HG02870 (cell line): Measurements from ENCODE around the gene CLEC4C.

Source experiments
- ATAC-seq: cut with Tn5 transposase; IDR thresholded peaks from one replicate; pipeline ENCODE4 v1.9.1; 2021; ENCODE audit warnings: mild to moderate bottlenecking, moderate library complexity; ENCODE audit not compliant: unreplicated experiment

Gene CLEC4C

DNA sequence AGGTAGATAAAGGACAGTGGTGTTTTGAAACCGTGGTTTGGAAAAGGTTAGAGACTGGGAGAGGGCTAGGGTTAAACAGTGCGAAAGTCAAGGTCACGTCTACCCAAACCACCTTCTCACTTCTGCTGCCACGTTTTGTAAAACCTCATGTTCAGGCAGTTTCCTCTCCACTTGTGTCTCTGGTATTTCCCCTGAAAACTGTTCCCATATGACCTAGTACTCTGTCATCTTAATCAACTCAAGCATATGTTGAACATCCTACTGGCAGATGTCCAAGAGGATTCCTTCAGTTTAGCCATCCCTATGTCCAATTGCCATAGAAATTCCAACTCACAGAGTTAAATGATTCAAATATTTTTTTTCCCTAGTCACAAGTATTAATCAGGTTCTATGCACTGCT is 17.4 kb downstream of the CLEC4C start:
- ATAC-seq = no peak

DNA sequence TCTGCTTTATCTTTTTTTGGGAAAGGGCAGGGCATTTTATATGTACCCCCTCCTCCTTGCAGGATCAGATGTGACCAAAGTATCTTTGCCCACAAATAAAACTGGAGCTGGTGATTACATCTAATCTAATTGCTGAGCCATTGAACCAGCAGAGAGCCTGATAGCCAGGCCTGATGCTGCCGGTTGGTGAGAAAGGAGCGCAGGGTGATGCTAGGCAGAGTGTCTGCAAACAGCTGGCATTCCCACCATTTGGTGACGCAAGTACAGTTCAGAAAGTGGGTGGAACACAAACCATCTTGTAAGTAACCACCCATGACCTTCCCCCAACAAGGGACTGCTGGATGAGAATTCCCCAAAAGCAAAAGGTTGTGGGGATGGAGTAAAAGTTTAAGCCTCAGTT is 23.2 kb downstream of the CLEC4C start:
- ATAC-seq = no peak

DNA sequence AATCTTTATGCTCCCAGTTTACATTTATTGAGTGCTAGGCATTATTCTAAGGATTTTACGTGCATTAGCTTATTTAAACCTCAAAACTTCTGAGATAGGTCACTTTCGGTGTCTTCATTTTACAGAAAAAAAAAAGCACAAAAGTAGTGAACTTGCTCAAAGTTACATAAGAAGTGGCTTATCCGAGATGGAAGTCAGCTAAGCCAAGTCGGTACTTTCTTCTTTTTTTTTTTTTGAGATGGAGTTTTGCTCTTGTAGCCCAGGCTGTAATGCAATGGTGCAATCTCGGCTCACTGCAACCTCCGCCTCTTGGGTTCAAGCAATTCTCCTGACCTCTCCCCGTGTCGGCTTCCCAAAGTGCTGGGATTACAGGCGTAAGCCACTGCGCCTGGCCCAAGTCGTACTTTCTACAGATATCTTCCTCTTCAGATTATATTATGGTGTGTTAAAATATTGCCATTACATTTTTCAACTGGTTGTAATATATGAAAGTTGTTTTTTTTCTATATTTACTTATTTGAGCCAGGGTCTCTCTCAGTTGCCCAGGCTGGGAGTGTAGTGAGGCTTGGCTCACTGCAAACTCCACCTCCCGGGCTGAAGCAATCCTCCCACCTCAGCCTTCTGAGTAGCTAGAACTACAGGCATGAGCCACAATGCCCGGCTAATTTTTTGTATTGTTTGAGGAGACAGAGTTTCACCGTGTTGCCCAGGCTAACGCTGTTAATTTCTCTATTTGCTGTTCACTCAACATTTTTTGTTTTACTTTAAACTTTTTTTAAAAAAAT is 27.0 kb downstream of the CLEC4C start:
- ATAC-seq = no peak

DNA sequence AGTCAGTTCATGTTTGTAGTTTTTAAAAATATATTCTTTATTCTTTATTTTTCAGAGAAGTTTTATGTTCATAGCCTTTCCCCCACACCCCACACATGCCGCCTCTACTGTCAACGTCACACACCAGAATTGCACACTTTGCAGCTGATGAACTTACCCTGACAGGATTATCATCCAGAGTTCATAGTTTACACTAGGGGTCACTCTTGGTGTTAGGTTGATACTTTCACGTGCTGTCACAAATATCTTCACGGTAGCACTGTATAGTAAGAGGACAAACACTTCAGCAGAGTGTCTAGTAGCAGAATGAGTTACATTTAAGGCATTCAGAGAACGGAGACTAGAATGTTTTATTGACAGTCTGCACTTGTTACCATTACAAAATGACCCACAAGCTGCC is 30.8 kb downstream of the CLEC4C start:
- no peak for ATAC-seq

DNA sequence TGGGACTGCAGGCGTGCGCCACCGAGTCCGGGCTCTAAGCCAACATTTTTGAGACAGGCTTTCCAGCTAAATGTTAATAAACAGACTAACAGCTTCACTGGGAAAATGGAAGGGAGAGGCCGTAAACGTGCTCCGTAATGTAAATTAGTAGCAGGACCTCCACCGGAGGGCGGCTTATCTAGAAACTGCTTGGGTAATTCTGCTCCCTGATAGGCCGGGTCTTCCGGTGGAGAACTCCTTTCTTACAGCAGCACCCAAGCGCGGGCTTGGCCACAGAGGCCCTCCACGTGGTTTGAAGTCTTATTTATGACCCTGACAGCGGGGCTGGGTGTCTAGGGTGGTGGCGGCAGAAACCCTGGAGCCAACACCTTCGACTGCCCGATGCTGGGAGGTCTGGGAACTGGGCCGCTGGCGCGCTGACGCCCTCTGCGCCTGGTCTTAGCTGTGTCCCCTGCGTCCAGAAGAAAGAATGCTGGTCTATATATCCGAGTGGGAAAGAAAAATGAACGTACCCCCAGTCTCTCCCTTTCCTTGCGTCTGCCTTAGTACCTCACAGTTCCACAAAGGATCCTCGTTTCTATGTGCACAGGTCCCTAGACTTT is 34.2 kb downstream of the CLEC4C start:
- no peak for ATAC-seq

DNA sequence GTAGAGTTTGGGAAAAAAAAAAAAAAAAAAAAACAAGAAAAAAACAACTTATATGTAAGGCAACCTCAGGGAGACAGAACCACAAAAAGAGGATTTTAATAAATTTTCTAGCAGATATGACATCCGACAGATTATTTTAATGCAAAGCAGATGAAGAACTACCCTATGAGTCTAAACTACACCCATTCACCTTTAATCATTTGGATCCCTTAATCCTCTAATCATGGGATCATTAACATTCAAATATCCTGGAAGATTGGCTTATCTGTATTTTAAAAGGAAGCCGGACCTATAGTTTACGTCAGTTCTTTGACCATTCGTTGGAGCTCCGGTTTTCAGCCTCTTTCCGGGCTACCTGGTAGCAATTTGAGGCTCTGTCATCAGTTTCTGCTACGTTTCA is 36.0 kb downstream of the CLEC4C start, which contains the start of gene DPPA3:
Gene DPPA3, plus strand, starts transcription at position 301 of the 400 bp plus-strand sequence. CDS start 138 bp downstream, outside the sequence.
- no peak for ATAC-seq

- ATAC-seq = no peak
Measured at GRCh38 chr12:7709969-7710675, 37.1 kb downstream of the CLEC4C start.

GRCh38 chr12:7705846-7706245 is 41.3 kb downstream of the CLEC4C start:
- ATAC-seq = no peak

- no peak for ATAC-seq
Measured at GRCh38 chr12:7695566-7696197, 51.5 kb downstream of the CLEC4C start, which contains the start of gene GDF3. GDF3 (minus strand) TSS chr12:7695775; CDS start chr12:7695728, 47 bp downstream.

GRCh38 chr12:7695237-7695560 is 52.0 kb downstream of the CLEC4C start:
- ATAC-seq = no peak

DNA sequence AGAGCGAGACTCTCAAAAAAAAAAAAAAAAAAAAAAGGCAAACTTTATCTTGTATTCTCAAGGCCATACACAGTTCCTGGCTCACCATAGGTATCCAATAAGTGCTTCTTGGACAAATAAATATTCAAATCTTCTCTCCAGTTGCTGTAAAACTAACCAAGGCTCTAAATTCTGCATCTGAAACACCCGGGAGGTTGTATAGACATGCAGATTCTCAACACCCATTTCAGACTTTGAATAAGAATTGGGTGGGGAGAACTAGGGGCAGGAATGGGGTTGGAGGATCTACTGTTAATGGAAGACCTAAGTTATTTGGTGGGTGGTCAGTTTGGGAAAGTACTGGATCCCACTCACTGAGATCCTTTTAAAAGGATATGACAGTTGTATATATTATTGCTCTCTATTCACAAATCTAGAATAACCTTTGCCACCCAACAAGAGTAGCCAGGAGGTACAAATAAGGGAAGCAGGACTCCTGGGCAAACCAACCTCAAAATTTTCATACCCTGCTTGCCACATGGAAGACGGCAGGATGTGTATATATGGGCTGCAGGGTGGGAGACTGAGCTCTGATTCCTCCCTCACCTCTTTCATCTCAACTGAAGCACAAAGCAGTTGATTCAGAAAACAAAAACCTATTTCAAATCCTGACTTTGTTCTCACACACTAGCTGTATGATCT is 52.5 kb downstream of the CLEC4C start:
- no peak for ATAC-seq

DNA sequence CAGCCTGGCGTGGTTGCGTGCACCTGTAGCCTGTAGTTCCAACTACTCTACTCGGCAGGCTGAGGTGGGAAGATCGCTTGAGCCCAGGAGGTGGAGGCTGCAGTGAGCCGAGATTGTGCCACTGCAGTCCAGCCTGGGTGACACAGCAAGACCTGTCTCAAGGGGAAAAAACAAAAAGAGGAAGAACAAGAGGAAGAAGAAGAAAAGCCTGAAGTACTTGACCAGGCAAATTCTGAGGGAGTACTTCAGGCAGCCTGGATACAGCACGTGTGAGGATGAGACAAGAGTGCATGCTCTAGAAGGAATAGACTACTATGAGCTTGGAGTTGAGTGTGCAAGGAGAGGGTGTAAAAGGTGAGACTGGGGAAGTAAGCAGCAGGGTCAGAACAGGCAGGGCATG is 53.4 kb downstream of the CLEC4C start:
- no peak for ATAC-seq

- no peak for ATAC-seq
Measured at GRCh38 chr12:7681535-7681934, 65.6 kb downstream of the CLEC4C start.
